ACC112 (cell line): Measurements from ENCODE around the gene CAPZB.

Experiments used
- H2AFZ ChIP-seq: fragments of 200-600 bp; sonication (generic); one replicate; pipeline ENCODE4 v1.6.0; 2017; ENCODE audit warnings: antibody characterized with exemption, low read length; ENCODE audit not compliant: unreplicated experiment
- H3K27ac ChIP-seq: fragments of 200-600 bp; sonication (generic); 2 replicates; pipeline ENCODE4 v1.5.1; 2014; ENCODE audit warnings: low read depth, mild to moderate bottlenecking, antibody characterized with exemption, low read length, moderate library complexity
- H3K27me3 ChIP-seq: fragments of 200-600 bp; sonication (generic); 2 replicates; pipeline ENCODE4 v1.6.1; 2014; ENCODE audit warnings: mild to moderate bottlenecking, antibody characterized with exemption, low read length, moderate library complexity, mixed read lengths; ENCODE audit not compliant: insufficient read depth
- H3K36me3 ChIP-seq: fragments of 200-600 bp; sonication (generic); 2 replicates; pipeline ENCODE4 v1.6.1; 2016; ENCODE audit warnings: mild to moderate bottlenecking, antibody characterized with exemption, low read length, moderate library complexity, mixed read lengths; ENCODE audit not compliant: insufficient read depth
- H3K4me1 ChIP-seq: fragments of 200-600 bp; sonication (generic); one replicate; pipeline ENCODE4 v1.6.1; 2016; ENCODE audit warnings: low read length, mixed read lengths; ENCODE audit not compliant: insufficient read depth, unreplicated experiment, control insufficient read depth
- H3K4me3 ChIP-seq: fragments of 200-600 bp; sonication (generic); 2 replicates; pipeline ENCODE4 v1.5.1; 2014; ENCODE audit warnings: mild to moderate bottlenecking, low read depth, low read length
- H3K79me2 ChIP-seq: fragments of 200-600 bp; sonication (generic); one replicate; pipeline ENCODE4 v1.6.0; 2016; ENCODE audit warnings: low read length; ENCODE audit not compliant: control insufficient read depth, unreplicated experiment, insufficient read depth

Gene CAPZB

DNA sequence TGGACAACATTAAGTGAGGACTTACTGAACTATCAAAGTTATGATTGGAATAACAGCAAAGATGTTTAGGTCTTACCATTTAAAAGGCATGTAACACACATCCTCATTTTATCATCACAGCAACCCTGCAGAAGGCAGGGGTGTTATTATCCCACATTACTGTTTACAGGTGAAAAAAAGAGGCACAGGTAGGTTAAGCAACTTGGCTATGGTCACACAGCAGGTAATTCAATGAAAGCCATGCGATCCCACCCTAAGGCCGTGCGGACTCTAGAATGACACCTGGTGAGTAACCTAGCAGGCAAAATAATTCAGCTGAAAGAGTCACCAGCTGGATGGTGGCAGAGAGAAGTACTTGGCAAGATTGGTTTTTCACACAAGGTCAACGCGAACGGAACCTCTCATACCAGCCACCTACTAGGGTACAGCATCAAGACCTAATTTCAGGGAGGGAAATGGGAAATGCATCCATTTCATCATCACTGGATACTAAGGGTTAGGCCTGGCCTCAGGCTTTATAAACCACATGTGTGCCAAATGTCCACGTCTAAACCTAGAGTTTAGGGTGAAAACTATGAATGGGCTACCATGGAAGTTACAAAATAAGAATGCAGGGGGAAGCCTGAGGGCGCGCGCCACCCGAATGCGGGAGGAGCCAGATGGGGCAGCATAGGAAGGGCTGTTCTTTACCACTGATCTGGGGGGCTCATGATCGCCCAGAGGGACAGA, 88.0 kb downstream of the CAPZB start:
- peaks cover 32% of the 10 kb centered on the region for H3K4me1 ChIP-seq
- no peak overlapping the region for H3K4me3 ChIP-seq

DNA sequence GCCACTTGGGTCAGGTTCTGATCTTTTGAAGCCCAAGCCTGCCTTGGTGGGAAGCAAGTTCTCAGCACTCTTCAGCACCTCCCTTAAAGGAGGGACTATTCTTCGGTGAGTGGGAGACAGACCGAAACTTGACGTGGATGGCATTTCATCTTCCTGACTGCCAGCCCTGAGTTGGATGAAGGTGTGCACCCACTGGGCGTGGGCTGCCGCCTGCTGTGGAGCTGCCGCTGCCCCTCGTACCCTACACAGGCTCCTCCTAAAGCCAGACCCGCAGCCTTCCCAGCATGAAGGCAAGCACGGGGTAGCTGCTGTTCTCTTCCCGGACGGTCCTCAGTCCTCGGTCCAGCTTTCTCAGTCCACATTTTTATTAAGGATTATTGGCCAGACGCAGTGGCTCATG, 89.1 kb downstream of the CAPZB start:
- Histone ChIP-seq H3K27me3 (no peaks in the 10 kb centered on the region), H3K79me2 (peaks cover 89% of the 10 kb centered on the region), H3K4me3 (no peak overlapping the region), H3K27ac (no peak overlapping the region), H3K4me1 (peaks cover 32% of the 10 kb centered on the region), H3K36me3 (no peaks in the 10 kb centered on the region; the same call in 1 of the 2 replicates), H2AFZ (no peak overlapping the region)

More for the DNA sequence above, 88.0 kb downstream of the CAPZB start:
- no peaks in the 10 kb centered on the region; the same call in 1 of the 2 replicates for H3K36me3 ChIP-seq
- peak overlapping the region; percentile 75 for H3K27ac ChIP-seq
- no peak overlapping the region for H2AFZ ChIP-seq
- H3K79me2 ChIP-seq = peaks cover 90% of the 10 kb centered on the region
- H3K27me3 ChIP-seq = no peaks in the 10 kb centered on the region

DNA sequence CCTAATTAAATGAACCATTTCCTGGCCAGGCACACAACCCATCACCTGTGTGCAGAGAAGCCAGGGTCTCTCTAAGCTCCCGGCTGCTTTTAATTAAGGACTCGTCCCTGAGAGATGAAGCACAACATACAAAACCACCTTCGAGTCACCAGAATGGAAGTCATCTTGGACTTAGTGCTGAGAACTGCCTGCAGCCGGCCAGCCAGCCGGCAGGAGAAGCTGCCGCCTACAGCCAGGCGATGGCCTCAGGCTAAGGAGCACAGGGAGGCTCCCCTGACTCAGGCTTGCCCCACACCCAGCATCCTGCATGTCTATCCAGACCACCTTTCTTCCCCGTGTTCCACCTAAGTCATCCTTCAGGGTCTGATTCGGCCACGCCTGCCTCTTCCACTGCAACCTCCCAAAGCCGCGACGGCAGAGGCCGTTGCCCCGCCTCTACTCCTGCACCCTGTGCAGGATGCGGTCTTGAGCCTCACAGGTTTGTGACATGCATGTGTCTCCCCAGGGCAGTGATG, 89.6 kb downstream of the CAPZB start:
- Histone ChIP-seq H3K4me3 (no peak overlapping the region), H3K27ac (no peak overlapping the region), H3K36me3 (no peaks in the 10 kb centered on the region; the same call in 1 of the 2 replicates), H3K27me3 (no peaks in the 10 kb centered on the region), H3K4me1 (peaks cover 35% of the 10 kb centered on the region), H3K79me2 (peaks cover 89% of the 10 kb centered on the region), H2AFZ (no peak overlapping the region)

DNA sequence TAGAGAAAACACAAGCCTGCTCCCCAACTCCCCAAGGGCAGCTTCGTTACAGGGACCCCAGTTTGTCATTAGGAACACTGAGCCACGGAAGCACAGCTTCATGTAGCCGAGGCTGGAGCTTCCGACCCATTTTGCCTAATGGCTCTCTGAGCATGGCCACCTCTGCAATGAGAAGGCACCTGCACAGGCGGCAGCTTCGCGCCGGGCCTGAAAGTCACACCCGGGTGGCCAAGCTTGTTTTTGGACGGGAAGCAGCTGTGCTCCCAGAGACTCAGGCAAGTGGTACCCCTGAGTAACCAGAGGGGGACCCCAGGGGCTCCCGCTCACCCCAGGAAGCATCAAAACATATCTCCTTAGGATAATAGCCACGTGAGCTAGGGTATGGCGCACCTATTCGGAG, 92.3 kb downstream of the CAPZB start:
- H3K4me1 ChIP-seq = peaks cover 27% of the 10 kb centered on the region
- H3K27me3 ChIP-seq = no peaks in the 10 kb centered on the region
- H3K79me2 ChIP-seq = peaks cover 91% of the 10 kb centered on the region
- no peak overlapping the region for H2AFZ ChIP-seq
- no peak overlapping the region for H3K4me3 ChIP-seq
- no peak overlapping the region for H3K27ac ChIP-seq
- H3K36me3 ChIP-seq = no peaks in the 10 kb centered on the region; the same call in 1 of the 2 replicates

DNA sequence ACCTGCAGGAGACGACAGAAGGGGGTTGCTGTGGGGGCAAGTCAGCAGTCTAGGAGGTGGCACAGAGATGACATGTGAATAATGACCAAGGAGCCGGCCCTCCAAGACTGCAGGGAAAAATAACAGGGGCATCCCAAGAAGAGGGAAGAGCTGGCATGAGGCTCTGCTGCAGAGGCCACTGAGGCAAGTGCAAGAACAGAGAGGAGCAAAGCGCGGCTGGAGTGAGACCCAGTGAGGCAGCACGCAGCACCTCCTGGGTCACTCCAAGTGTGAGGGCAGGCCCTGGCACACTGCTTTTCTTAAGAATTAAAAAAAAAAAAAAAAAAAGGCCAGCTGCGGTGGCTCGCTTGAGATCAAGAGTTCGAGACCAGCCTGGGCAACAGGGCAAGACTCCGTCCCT, 93.1 kb downstream of the CAPZB start:
- H3K4me1 ChIP-seq = peaks cover 23% of the 10 kb centered on the region
- peaks cover 91% of the 10 kb centered on the region for H3K79me2 ChIP-seq
- no peak overlapping the region for H2AFZ ChIP-seq
- no peaks in the 10 kb centered on the region; the same call in 1 of the 2 replicates for H3K36me3 ChIP-seq
- H3K27ac ChIP-seq = no peak overlapping the region
- no peaks in the 10 kb centered on the region for H3K27me3 ChIP-seq
- no peak overlapping the region for H3K4me3 ChIP-seq

DNA sequence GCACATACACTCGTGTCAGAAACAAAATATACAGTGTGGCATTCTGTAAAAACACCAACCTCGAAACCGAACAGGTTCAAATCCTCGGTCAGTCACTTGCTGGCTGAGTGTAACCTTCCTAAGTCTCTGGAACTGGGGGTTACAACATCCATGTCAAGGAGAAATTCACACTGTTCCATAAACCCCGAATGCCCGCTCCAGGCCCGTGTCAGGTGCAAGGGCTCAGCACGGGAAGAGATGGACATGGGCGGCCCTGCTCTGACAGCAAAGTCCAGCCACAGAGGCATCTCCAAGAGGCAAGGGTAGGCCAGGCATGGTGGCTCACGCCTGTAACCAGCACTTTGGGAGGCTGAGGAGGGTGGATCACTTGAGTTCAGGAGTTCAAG, 93.8 kb downstream of the CAPZB start:
- Histone ChIP-seq H3K27ac (peak overlapping the region; percentile 67), H3K4me1 (peaks cover 26% of the 10 kb centered on the region), H2AFZ (no peak overlapping the region), H3K4me3 (no peak overlapping the region; the same call in 1 of the 2 replicates), H3K36me3 (no peaks in the 10 kb centered on the region), H3K79me2 (peaks cover 89% of the 10 kb centered on the region), H3K27me3 (no peaks in the 10 kb centered on the region)

DNA sequence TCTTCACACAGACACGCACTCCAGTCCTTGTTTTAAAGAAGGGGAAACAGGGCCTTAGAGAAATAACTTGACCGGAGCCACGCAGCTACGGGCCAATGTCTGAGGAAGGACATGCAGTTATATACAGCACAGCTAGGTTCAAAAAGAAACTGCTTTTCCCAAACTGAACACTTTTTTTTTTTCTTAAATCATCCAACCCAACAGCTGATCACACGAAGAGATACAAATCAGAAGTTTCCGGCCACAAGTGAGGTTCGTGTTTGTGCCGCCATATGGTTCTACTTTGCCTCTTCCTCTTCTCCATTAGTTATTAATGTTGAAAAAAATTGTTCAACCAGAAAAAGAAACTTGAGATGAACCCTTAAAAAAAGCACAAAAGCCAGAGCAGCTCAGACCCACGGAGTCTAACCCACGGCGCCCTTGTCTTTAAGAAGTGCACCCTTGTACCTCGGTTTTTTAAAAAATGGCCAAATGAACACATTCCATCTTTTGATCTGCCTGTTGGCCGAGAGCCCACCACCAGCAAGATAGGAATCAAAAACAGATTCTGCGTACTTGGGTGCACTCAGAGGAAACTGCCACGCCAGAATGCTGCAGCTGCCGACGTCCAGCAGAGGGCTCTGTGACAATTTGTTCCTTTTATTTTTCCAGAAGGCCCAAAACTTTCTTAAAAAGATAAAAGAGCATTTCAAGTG, 94.3 kb downstream of the CAPZB start:
- H3K4me1 ChIP-seq = peaks cover 31% of the 10 kb centered on the region
- H3K27ac ChIP-seq = peak overlapping the region; percentile 67
- H3K36me3 ChIP-seq = no peaks in the 10 kb centered on the region
- no peak overlapping the region for H2AFZ ChIP-seq
- H3K27me3 ChIP-seq = no peaks in the 10 kb centered on the region
- peak overlapping the region; percentile 41 for H3K4me3 ChIP-seq
- H3K79me2 ChIP-seq = peaks cover 89% of the 10 kb centered on the region

DNA sequence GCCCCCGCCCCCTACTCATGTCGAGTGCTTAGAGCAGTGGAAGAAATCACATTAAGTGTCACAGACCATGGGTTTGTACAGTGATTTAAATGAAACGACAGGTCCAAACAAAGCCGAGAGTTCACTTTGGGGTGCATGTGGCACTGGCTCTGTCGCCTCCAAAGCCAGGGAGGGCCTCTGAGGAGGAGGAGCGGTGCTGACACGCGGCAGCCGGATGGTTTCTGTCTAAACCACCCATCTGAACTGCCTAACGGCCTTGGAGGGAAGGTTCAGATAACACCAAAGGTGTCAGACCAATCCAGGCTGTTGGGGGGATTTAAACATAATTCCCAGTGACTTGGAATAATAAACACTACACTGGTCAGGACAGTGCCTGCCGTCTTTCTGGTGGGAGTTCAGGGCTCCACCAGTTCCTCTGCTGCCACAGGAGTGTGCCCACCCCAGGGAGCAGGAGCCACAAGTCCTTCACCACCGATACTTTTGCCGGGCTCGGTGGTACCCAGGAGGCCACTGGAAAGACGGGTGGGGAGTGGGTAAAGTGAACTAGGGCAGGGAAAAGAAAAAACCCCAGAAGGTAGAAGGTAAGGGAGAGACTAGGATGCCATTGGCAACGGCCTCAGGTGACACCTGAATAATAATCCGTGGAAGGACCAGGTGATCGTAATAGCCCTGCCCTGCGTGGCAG, 95.0 kb downstream of the CAPZB start:
- H3K36me3 ChIP-seq = peaks cover under 1% of the 10 kb centered on the region; the same call in 1 of the 2 replicates
- H3K4me3 ChIP-seq = peak overlapping the region; percentile 41; the same call in 1 of the 2 replicates
- H3K4me1 ChIP-seq = peaks cover 35% of the 10 kb centered on the region
- peak overlapping the region; percentile 67 for H3K27ac ChIP-seq
- H3K79me2 ChIP-seq = peaks cover 86% of the 10 kb centered on the region
- H2AFZ ChIP-seq = no peak overlapping the region
- H3K27me3 ChIP-seq = no peaks in the 10 kb centered on the region

DNA sequence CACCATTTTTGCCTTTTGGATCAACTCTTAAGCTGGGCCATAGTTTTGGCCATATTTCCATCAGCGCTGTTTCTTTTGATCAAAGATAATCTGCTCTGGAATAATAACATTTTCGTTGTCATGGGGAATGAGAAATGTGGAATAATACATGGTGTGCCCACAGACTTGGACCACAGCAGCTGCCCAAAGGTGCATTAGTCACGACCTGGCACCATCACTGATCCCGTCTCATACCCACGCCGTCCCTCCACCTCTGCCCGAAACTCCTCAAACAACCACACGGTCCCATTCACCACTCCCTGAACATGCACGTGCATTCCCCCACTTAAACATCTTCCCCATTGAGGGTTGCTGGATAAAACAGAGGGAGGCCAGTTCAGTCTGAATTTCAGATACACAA, 96.4 kb downstream of the CAPZB start:
- Histone ChIP-seq H3K4me3 (no peak overlapping the region), H2AFZ (no peak overlapping the region), H3K27me3 (no peaks in the 10 kb centered on the region), H3K4me1 (peaks cover 45% of the 10 kb centered on the region), H3K79me2 (peaks cover 84% of the 10 kb centered on the region), H3K27ac (peak overlapping the region; percentile 14; the same call in 1 of the 2 replicates), H3K36me3 (peaks cover 12% of the 10 kb centered on the region)

DNA sequence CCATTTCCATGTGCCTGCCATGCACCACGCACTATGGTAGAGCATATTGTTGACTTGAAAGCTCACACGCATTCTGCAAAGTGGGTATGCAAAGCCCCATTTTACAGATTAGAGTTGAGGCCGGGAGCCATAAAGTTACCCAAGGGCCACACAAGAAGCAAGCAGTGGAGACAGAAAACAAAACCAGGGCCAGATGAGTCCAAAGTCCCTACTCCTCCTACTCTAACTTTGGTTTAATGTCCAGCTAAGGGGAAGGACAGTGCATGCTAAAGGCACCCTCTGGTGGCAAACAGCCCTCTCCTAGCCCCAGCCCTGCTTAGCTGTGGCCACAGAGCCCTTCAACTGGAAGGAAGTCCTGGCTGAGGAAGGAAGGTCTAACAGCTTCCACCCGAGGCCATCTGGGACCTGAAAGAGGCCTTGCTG, 98.3 kb downstream of the CAPZB start:
- H3K36me3 ChIP-seq = peaks cover 16% of the 10 kb centered on the region
- H3K27me3 ChIP-seq = no peaks in the 10 kb centered on the region
- peaks cover 76% of the 10 kb centered on the region for H3K79me2 ChIP-seq
- no peak overlapping the region for H3K4me3 ChIP-seq
- no peak overlapping the region for H2AFZ ChIP-seq
- H3K4me1 ChIP-seq = peaks cover 45% of the 10 kb centered on the region
- peak overlapping the region; percentile 71 for H3K27ac ChIP-seq
